Stimulated activated CD4-positive, alpha-beta T cell treated with anti-CD3 and anti-CD28 coated beads, Interleukin-12 subunit alpha, Interleukin-12 subunit beta, amount 100 ng/mL, for 24 hours (primary cell): ENCODE data around the gene SLC25A30.
"Not testable (repeated sequence)": the region's sequence is repeated elsewhere in the genome, so short reads cannot be mapped to it uniquely, and the experiment has no call there.

Experiments used
- DNase-seq, 2 experiments: peaks; one replicate each; pipeline ENCODE4 v3.0.0-alpha.2; 2020; ENCODE audit warnings: low read depth in 2 of 2

The SLC25A30 gene

DNA sequence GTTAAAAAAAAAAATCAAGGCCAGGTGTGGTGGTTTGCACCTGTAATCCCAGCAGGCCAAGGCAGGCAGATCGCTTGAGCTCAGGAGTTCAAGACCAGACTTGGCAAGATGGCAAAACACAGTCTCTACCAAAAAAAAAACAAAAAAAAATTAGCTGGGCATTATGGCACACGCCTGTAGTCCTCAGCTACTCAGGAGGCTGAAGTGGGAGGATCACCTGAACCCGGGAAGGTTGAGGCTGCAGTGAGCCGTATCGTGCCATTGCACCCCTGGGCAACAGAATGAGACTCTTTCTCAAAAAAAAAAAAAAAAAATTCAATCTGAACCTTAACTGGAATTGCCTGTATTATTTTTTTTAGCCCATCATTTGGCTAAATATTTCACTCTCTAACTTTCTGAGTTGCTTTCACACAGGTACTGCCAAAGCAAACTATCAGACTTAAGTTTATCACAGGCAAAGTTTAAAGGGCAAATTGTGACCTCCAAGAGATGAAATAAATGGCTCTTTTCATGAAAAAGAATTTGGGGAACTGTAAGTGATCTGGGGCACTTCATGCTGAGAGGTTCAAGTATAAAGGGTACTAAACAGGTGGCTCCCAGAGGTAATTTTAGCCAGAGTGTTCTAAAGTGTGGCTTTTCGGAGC is 14.7 kb upstream of the SLC25A30 start:
- no peak for DNase-seq

- not testable (repeated sequence) for DNase-seq
Measured at GRCh38 chr13:45426056-45426841, 8.1 kb upstream of the SLC25A30 start.

DNA sequence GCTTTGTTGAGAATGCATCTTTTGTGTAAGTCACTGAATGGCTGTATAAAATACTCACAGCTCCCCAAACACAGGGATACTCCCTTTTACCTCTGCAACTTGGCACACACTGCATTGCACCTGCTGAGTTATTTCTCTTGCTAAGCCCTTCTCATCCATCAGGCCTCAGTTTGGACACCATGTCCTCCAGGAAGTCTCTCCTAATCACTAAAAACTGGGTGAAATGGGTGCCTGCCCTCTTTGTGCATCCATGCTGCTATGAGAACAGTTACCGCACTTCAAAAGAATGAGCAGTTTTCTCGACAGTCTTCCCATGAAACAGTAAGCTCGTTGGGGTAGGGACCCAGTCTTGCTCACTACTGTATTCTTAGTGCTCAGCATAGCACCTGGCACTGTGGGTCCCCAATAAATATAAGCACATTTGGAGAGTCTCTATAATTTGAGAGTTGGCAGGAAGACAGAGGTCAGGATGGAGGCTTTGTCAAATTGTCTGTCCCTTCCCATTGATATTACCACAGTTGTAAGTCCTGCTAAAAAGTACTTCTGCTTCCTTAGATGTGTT is 4.6 kb upstream of the SLC25A30 start:
- DNase-seq = no peak

GRCh38 chr13:45419945-45420344 is 1.8 kb upstream of the SLC25A30 start:
- no peak for DNase-seq

GRCh38 chr13:45419389-45419788 is 1.2 kb upstream of the SLC25A30 start:
- DNase-seq = not testable (repeated sequence)

DNA sequence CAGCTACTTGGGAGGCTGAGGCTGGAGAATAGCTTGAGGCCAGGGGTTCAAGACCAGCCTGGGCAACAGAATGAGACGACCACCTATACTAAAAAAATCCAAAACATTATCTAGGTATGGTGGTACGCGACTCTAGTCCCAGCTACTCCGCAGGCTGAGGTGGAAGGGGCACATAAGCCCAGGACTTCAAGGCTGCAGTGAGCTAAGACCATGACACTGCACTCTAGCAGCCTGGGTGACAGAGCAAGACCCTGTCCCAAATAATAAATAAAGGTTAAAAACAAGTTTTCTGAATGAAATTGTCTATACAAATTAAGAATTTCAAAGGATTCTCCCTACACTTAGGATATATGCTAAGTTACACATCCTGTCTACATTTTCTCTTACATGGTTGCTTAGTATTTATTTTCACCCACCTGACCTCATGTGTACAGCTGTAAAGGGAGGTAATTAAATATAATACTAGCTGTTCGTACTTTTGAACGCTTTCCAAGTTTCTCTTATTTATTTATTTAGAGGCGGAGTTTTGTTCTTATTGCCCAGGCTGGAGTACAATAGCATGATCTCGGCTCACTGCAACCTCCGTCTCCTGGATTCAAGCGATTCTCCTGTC is 1.6 kb downstream of the SLC25A30 start:
- DNase-seq = no peak

DNA sequence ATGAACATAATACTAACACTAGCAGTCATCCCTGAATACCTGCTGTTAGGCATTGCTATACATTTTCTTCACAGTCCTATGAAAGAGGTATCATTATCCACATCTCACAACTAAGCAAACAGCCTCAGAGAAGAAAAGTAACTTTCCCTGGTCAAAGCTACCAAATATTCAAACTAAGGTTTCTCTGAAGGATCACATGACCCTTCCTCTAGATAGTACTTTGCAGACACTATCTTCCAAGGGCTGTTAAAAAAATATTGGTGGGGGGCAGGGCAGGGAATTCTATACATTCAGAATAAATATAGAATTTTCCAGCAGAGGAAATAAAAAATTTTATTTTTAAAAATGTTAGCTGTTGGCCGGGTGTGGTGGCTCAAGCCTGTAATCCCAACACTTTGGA is 3.1 kb downstream of the SLC25A30 start:
- DNase-seq = no peak

DNA sequence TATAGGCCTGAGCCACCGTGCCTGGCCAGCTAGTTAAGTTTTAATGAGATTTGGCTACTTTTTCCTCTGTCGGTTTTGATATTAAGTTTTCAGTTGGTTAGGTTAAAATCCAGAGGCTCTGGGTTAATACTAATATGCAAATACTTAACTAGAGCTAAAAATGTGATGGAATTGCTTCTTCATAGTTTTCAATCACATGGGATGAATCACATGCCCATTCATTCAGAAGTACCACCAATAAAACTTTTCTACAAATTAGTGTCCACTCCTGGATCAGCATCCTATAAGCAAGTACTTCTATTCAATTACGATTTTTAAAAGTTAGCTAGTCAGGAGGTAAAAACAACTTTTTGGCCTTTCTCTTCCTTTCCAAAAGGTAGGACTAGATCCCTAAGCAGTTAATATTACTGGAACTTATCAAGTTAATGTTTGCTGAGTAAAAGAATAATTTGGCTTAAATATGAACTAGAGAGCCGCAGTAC is 4.3 kb downstream of the SLC25A30 start:
- no peak for DNase-seq

GRCh38 chr13:45412274-45413049 is 5.7 kb downstream of the SLC25A30 start:
- no peak for DNase-seq

GRCh38 chr13:45411631-45412030 is 6.5 kb downstream of the SLC25A30 start:
- DNase-seq = no peak

GRCh38 chr13:45411221-45411620 is 7.0 kb downstream of the SLC25A30 start:
- DNase-seq = no peak

GRCh38 chr13:45410466-45410865 is 7.7 kb downstream of the SLC25A30 start:
- DNase-seq = no peak

DNA sequence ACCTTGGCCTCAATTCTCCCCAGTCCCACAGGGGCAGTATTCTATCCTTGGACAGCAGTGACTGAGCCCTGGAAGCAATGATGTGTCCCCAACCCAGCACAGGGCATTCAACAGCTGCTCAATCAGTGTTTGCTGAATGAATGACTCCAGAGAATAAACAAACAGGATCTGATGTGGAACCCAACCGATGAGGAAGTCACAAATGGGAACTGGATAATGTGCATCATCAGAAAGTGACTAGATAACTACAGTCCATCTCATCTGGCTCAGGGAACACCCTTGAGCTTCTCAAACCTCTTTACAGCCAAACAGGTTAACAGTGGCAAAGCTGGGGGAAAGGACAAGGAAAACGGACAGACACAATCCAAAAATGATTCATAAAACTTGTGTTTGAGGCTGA is 8.2 kb downstream of the SLC25A30 start:
- DNase-seq = no peak

- DNase-seq = no peak
Measured at GRCh38 chr13:45406421-45406820, 11.8 kb downstream of the SLC25A30 start.

DNA sequence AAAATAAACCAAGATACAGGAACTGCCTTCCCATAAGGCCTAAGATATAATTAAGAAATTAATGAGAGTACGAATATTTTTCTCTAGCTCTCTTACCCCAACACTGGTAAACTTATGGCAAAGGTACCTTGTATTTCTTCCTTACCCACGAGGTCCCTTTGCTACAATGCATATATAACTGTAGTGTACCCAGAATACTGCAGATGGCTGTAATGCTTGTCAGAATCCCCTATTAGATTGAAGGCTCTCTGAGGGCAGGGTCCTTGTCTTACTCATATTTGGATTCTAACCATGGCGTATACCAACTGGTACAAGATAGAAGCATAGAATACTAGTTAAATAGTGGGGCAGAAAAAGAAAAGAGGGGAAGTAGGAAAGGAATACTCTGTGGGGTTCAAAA is 15.1 kb downstream of the SLC25A30 start:
- no peak for DNase-seq

DNA sequence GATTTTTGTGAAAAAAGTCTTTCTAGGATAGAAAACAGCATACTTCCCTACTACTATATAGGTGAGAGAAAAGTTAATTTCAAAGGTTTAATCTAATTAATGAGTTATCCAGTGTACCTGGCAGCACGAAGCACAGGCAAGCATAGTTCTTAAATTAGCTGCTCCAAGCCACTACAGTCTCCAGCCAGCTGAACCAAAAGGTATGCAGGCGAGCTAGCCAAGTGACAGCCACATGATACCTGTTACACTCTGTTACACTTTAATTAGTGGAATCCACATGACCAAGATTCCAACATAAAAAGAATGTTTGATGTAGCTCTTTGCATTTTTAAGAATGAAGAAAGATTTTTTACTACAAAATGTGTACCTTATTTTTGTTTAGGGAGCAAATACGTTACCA is 15.5 kb downstream of the SLC25A30 start:
- no peak for DNase-seq

GRCh38 chr13:45401314-45401713 is 16.9 kb downstream of the SLC25A30 start:
- DNase-seq = no peak

DNA sequence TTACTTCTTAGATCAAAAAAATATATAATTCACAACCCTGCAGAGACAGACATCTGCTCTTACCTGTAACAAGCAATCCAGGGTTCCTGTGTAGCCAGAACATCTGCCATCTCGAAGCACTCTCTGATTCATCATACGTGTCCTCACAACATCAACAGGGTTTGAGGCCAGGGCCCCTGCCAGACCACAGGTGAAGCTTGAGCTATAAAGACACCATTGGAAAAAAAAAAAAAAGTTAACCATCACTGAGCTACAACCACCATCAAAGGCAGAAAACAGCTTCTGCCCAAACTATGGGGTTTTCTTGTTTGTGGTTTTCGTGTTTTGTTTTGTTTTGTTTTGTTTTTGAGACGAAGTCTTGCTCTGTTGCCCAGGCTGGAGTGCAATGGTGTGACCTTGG is 19.3 kb downstream of the SLC25A30 start:
- DNase-seq = no peak

DNA sequence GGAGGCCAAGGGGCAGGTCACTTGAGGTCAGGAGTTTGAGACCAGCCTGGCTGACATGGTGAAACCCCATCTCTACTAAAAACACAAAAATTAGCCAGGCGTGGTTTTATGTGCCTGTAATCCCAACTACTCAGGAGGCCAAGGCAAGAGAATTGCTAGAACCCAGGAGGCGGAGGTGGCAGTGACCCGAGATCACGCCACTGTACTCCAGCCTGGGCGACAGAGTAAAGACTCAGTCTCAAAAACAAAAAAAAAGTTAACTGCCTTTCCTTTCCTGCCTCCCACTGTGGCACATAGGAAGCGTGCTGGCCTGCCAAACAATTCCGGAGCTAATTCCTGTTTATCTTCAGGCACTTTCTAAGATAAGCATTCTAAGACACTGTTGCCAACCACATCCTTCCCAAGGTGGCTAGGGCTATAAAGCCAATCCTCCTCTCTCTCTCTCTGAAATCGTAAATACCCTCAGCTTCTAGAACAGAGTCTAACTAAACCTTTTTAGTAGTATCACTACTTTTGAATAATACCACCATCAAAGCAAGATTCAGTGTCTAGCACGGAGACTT is 21.6 kb downstream of the SLC25A30 start:
- no peak for DNase-seq

GRCh38 chr13:45393941-45394570 is 24.1 kb downstream of the SLC25A30 start:
- no peak for DNase-seq

DNA sequence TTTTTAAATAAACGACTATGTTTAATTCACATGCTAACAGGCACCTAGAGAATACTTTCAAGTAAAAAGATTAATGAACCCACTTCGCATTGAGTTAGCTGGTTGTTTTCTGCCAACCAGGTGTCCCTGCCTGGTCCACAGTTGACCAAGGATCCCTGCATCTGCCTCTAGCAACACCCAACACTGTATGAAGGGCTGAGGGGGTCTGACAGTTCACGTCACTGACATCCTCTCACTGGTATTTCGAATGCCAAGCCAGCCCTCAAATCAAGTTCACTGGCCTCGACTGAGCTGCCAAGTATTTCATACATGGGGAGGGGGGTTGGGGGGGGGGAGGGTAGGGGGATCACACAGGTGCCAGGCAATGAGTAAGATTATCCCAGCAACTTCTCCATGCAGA is 25.4 kb downstream of the SLC25A30 start:
- DNase-seq = no peak
